Limb (tissue), 2 donors: ENCODE measurements around the gene STMN1.

Source experiments
- DNase-seq, 2 donors: peaks; one replicate each; pipeline ENCODE4 v3.0.0-alpha.2; 2016; ENCODE audit errors: extremely low spot score in 2 of 2

Gene STMN1

DNA sequence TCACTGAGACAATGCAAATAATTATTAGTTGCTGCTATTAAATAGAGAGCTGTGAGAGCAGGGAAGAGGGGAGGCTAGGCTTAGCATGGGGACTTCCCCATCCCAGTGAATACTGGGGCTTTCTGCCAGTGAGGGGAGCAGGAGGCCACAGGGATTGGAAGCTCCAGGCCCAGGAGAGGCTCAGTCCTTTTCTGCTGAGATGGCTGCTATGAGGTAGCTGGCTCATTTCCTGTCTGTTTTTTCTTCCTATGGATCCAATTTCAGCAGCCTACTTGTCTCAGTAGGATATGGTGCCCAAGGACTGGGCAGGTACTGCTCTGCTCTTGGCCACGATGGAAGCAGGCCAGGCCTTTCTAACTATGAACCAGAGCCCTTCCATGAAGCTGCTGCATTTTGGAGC is 10.0 kb downstream of the STMN1 start:
- no peak for DNase-seq

DNA sequence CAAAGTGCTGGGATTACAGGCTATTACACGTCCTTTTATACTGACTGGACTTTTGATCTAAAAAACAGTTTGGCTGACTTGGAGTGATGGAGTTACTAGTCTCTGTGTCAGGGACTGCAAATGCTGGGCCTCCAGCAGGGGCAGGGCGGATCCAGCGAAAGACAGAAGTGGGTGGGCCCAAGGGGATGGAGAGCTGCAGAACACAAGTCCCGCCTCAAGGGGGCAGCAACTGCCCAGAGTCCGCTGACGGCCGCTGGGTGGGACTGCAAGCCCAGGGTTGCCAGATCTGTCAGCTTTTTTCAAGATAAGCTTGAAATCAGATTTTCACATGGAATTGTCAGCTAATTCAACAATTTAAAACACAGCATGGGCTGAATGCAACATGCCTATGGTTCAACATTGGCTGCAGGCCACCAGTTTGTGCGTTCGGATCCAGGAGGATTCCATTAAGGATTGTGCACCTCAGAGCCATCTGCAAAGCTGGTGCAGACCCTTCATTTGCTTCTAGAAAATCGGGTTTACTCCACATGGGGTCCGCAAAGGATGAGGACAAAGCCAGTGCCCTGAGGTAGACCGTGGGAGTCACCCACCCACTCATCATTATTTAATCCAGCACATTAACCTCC is 10.7 kb downstream of the STMN1 start:
- peak; percentile 95 for DNase-seq

DNA sequence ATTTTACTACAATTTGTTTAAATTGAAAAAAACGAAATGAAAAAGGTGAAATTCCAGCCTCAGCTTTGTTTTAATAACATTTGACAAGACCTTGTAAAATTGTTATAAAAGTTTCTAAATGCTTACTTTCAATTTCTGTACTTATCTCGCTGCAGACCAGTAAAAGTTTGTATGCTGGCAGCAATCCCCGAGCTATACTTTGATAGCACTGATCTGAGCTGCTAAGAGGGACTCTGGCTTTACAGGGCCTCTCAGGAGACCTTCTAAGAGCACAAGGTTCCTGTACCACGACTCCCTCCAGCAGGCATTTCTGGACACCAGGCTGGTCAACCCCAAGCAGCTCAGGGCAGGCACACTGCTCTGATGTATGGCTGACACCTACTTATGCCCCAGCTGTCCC is 13.1 kb downstream of the STMN1 start:
- DNase-seq: no peak

DNA sequence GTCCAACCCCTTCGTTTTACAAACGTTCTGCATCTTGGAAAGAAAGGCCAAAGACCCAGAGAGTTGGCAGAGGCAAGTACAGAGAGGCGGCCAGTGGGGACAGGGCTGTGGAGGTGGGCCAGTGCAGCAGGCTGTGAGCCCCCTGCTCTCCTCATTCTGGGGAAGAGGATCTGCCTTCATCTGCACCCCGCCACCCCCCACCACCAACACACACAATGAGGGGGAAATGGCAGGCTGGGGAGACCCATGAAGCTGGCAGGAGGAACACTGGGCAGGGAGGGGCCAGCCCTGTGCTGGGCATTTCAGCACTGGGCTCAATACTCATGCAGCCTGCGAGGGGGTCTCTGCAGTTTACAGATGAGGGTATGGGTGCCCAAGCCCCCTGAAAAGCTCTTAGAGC is 14.6 kb downstream of the STMN1 start:
- DNase-seq: no peak

DNA sequence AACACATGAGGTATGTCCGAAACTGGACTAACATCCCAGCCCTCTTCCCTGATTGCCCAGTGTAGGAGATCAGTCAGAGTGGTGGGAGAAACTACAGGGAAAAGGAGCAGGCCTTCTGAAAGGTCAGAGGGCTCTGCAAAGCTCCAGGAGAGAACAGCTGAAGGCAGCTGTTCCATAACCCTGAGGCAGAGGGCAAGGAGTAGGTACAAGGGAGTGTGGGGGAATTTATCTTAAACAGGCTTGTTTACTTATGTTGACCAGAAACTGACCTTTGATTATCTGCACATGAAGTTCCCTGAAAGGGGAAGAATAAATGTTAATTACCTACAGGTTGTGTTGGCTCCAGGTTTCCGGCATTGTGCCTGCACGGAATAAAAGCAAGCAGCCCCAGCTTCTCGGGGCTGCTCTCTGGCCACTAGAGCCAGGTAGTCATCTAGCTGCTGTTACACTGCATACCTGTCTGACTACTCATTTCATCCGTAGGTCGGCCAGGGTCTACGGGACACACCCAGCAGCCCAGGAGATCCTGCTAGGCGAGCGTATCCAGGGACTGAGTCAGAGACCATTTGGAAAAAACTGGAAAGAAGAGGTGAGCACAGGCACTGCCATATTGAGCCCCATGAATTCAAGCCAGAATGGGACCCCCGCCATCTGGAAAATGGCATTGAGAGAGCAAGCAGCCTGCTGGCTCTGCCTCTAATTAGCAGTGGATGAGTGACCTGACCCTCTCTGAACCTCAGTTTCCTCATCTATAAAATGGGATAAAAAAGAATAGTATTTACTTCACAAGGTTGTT is 15.8 kb downstream of the STMN1 start:
- DNase-seq: no peak

DNA sequence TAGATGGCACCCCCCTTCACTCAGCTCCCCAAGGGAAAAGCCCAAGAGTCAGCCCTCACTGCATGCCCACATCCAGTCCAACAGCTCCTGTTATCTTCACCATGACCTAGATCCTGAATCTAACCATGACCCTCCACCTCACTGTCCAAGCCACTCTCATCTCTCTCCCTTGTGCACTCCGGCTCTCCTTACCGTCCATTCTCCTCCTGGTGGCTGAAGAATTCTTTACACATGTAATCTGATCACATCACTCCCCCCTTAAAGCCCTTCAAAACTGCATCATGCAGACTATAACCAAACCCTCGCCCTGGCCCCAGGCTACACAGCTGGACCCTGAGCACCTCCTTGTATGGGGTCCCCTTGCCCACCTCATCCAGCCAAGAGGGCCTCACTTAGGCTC is 16.7 kb downstream of the STMN1 start:
- no peak for DNase-seq

DNA sequence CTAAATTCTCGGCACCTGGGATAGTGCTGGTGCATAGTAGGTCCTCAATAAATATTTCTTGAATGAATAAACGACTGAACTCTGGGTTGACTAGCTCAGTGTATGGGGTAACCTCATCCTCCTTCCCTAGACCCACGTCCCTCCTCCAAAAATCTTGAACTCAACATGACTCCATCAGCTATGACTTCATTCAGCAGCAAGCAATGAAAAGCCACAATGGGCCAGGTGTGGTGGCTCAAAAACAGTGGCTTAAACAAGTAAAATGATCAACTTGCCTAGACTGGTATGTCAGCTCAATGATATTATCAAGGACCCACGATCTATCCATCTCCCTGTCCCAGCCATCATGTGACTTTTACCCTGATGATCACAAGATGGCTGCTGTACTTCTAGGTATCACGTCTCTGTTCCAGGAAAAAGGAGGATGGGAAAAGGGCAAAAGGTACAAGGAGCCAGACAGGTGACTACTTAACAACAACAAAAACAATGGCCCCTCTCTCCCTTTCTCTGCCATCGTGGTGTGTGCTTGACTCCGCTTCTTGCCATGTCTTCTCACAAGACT is 17.7 kb downstream of the STMN1 start:
- DNase-seq: no peak

DNA sequence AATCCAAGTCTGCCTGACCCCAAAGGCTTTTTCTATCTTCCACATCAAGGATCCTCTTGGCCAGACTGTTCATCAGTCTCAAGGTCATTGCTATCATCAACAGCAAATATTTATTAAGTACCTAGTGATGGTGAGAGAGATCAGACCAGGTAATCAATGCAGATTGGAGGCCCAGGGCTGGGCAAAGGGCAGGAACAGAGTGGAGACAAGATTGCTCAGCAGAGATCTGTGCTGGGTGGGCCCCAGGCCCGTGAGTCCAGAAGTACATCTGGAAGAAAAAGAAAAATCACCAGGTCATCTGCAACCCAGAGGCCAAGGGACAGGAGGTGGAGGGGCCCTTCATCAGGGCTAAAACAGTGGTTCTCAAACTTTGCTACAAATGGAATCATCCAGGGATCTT is 20.6 kb downstream of the STMN1 start:
- DNase-seq: no peak

DNA sequence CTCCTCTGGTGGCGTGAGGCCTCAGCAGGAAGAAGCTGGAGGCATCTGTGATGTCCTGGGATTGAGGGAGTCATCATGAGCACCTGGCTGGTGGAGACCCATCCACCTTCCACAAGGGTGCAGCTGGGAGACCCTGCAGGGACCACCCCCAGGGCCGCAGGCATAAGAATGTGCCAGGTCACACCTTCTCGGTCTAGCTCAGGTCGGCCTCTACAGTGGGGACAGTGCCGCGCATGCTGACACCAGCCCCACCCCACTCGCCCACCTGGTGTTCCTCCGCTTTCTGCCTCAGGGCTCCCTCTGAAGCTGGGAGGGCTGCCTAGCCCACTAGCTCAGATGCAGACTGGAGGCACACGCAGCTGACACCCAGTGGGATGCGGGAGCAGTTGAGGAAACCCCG is 25.0 kb downstream of the STMN1 start:
- no peak for DNase-seq

DNA sequence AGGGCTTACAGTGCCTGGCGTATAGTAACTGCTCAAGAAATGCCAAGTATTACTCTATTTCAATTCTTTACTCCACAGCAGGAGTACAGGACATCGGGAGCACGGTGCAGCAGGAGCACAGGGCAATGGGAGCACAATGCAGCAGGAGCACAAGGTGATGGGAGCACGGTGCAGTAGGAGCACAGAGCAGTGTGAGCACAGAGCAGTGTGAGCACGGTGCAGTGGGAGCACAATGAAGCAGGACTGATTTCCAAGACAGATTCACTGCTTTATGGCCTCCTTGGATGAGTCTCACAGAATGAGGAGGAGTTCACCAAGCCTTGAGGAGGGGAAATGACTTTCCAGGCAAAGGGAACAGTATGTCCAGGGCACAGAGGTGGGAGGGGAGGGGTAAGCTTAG is 25.7 kb downstream of the STMN1 start:
- no peak for DNase-seq

DNA sequence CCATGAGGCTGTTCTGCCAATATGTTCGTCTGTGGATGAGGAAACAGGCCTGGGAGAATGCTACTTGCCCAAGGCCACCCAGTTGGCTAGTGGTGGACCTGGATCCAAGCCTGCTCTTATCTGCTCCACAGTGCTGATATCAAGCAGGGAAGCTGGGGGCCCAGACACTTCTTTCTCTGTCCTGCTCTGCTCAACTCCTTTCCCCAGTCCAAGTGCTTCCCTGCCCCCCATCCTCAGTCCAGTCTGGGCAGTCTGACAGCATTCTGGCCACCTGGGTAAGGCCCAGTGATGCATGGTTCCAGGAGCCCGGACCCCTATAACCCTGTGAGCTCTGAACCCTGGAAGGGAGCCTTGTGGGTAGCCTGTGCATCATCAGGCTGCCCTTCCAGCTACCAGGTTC is 26.5 kb downstream of the STMN1 start:
- no peak for DNase-seq

DNA sequence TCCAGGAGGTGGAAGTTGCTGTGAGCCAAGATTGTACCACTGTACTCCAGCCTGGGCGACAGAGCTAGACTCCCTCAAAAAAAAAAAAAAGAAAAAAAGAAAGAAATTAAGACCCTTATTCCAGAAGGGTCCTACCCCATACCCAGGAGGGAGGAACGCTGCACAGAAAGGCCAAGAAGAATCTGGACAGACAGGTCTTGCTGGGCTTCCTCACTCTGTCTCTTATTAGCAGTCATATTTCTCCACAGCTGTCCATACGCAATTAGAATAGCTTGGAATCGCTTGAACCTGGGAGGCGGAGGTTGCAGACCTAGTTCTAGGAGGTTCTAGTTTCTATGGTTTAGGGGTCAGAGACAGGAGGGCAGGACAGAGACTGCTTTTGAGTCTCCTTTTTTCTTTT is 27.5 kb downstream of the STMN1 start:
- no peak for DNase-seq

DNA sequence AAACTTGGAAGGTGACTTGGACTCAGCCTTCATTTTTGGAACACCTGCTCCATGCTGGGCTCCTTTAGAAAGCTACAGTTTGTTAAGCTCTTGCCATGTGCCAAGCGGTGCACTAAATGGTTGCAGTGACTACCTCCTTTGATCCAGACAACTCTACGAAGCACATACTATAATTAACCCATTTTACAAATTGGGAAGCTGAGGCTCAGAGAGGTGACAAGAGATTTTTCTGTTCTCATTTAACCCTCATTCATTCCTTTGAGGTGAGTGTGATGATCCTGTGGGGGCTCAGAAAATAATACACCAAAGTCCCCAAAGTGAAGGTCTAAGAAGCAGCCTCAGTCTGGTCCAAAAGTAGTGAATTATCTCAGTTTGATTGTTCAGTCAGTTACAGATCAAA is 29.1 kb downstream of the STMN1 start:
- no peak for DNase-seq

DNA sequence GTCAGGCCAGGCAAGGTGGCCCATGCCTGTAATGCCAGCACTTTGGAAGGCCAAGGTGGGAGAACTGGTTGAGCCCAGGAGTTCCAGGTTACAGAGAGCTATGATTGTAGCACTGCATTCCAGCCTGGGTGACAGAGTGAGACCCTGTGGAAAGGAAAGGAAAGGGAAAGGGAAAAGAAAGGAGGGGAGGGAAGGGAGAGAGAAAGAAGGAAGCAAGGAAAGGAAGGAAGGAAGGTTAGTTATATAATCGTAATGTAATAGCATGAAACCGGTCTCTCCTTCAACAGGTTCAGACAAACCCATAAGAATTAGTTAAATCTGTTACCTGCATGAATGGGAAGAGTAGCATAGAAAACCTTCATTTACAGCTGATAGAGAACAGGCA is 29.5 kb downstream of the STMN1 start:
- DNase-seq: no peak

DNA sequence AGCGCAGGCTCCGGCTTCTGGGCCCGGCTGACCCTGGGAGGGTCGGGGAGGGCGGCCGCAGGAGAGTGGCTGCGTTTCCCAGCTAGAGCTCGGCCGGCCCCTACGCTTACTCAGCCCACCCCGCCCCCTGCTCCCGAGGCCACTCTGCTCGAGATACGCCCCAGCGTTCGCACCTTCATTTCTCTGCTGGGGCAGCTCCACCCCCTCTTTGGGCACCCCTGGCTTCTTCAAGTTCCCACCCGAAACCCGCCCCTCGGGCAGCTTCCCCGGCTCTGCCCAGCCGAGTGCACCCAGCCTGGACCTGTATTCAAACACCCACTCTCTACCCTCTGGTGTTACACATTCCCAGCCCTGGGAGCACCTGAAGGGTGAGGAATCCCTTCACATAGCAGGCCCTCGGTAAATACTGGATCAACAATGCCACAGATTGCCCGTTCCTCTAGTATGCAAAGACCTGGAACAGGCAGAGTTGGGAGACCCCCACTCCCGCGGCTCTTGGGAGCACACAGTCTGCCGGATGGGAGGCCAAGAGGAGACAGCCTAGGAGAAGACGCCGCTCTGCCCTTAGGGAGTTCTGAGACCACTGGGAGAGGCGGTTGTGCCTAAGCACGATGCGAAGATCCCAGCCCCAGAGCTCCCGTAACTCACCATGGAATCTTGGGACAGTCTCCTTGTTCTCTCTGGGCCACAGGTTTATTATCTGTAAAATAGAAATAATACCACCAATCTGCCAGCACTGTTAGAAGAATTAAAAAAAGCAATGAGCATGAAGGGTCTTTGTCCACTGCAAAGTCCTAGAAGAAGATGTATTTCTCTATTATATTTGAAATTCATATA is 30.1 kb downstream of the STMN1 start:
- DNase-seq: no peak

DNA sequence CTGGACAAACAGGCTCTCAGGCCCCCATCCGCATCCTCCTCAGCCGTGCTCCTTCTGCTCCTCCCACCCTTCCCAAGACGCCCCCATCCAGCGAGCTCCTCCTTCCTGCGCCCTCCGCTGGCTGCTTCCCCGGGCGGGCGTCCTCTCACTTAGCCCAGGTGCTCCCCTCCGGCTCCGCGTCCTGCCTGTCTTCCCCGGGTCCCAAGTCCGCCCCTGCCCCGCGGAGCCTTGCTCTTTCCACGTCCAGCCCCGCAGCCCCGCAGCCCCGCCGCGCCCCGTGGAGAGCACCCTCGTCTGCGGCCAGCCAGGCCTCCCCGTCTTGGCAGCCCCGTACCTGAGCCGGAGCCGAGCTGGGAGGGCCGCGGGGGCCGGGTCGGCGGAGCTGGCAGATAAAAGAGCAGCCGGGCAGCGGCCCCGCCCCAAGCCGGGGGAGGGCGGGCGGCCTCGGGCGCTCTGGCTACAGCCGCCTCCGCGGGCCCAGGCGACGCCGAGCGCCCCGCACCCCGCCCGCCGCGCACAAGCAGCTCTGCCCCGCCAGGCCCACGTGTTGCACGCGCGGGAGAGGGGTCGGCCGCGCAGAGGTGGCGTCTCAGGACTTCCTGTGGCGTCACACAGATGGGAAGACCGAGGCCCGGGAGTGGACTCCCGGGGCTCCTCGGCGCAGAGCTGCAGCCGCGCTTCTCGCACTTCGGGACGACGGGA is 30.9 kb downstream of the STMN1 start, which contains the start of gene PAQR7:
Gene PAQR7, minus strand, starts transcription at position 555 of the 702 bp plus-strand sequence. CDS start 11,869 bp downstream, outside the sequence.
- DNase-seq: peak; percentile 57 to 84

DNA sequence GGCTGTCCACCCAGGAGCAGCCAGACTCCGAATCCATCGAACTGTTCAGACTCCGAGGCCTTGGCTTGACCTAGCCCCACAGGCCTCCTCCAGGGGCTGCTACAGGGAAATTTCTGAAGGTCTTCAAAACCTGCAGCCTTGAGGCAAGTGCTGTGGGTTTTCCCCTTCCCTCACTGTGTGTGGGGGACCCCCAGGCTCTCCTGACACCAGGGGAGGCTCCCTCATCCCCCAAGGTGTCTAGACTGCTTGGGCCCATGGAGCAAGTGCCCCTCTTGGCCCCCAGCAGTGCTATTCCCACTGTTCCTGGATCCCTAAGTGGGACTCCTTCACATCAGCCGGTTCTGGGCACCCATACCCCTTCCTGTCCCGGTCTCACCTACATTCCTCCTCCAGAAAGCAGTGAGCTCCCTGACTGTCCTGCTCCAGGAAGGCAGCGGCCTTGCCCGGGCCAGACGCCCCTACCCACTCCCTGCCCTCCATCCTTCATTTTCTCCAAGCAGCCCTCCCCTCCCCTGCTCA is 31.5 kb downstream of the STMN1 start:
- DNase-seq: no peak

DNA sequence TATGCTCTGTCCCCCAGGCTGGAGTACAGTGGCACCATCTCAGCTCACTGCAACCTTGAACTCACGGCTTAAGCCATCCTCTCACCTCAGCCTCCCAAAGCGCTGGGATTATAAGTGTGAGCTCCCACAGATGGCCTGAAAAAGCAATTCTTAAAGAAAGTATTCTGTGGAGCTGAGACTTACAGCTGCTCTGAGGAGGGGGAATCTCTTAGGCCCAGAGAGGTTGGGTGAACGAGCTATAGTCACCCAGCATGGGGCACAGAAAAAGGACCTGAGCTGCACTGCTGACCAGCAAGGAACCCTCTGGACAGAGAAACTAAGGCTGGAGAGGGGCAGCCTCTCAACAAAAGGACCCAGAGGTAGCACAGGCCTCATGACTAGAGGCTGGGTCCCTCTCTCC is 32.0 kb downstream of the STMN1 start:
- DNase-seq: no peak

DNA sequence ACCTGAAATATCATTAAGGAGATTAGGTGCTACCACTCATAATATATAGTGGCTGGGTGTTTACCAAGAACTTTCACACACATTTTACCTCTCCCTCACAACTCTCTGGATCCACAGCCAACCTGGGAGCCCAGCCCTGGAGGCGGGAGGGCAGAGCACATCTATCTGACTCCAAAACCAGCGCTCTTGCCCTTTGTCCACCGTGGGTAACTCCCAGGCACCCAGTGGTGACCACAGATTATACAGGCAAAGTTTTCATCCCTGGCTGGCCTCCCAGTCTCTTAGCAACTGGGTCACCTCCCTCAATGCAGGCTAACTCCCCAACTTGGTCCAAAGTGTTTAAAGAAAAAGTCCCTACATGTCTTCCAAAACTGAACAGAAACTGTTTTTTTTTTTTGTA is 33.1 kb downstream of the STMN1 start:
- DNase-seq: no peak

DNA sequence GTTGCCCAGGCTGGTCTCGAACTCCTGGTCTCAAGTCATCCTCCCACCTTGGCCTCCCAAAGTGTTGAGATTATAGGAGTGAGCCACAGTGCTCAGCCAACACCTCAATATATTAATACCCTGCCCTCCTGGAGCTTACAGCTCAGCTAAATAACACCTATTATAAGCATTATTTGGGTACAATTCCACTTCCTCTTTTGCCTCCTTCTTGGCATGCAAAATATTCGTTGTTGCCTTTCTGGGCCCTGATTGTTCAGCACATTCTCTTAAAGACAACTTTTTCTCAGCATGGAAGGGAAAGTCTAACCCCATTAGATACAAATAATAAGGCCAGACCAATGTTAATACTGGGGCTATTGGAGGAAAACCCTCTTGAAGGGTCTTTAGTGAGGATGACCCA is 33.5 kb downstream of the STMN1 start:
- DNase-seq: no peak
